ENCODE results near the gene RNF220.

RNF220 gene

DNA sequence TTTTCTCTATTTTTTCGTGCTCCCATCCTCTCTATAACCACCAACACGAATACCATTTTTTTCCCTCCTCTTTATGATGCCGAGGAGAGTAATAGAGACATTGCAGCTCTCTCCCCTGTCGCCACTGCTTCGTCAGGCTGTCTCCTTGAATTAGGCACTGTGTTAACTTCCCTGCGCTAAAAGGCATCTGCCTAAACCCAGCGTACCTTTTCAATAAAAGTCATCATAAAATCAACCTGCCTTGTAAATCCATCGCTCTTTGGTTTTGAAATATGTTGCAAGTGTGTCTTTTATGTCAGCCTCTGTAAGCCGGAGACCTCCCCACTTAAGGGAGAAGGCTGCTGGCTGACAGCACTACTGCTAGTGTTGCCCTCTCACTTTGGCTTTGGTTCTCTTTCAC lies 8.7 kb downstream of the RNF220 start:
- Histone ChIP-seq H3K27me3 (replicated peaks) (peaks cover 93% of the 10 kb centered on the region), H3K4me3 (ENCODE audit: low read depth, low read length) (no peak overlapping the region), H3K27ac (no peak overlapping the region), H3K36me3 (replicated peaks) (no peaks in the 10 kb centered on the region)
- no peak for DNase-seq
- in situ Hi-C loops (cut with HindIII; ENCODE audit: low pct_ligation_motif_present, low sequenced_read_pairs) = no loop called here
- TF ChIP-seq, protein P1, sequence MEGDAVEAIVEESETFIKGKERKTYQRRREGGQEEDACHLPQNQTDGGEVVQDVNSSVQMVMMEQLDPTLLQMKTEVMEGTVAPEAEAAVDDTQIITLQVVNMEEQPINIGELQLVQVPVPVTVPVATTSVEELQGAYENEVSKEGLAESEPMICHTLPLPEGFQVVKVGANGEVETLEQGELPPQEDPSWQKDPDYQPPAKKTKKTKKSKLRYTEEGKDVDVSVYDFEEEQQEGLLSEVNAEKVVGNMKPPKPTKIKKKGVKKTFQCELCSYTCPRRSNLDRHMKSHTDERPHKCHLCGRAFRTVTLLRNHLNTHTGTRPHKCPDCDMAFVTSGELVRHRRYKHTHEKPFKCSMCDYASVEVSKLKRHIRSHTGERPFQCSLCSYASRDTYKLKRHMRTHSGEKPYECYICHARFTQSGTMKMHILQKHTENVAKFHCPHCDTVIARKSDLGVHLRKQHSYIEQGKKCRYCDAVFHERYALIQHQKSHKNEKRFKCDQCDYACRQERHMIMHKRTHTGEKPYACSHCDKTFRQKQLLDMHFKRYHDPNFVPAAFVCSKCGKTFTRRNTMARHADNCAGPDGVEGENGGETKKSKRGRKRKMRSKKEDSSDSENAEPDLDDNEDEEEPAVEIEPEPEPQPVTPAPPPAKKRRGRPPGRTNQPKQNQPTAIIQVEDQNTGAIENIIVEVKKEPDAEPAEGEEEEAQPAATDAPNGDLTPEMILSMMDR (IDR thresholded peaks at IDR 0.05; ENCODE audit: low read depth, low read length, missing control alignments) = no peak

DNA sequence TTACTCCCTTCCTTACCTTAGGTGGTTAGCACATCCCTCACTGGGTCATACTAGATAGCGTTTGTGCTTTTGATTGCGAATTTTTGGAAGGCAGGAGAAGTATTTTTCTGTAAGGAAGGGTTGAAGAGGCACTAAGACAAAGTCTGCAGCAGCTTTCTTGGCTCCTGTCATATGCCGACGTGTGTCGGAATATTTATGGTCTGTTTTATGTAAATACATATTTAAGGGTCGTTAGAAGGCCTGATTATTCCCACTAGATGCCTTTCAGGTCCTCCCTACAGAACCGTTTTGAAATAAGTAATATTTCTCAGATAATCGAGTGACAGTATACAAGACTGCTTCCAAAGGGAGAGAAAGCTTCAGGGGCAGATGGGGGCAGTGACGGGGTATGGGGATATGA lies 10.0 kb downstream of the RNF220 start:
- in situ Hi-C loops (cut with HindIII; ENCODE audit: low pct_ligation_motif_present, low sequenced_read_pairs) = no loop called here
- H3K27me3 ChIP-seq (replicated peaks) = peaks cover 93% of the 10 kb centered on the region
- no peak overlapping the region for H3K27ac ChIP-seq
- no peak overlapping the region for H3K4me3 ChIP-seq (ENCODE audit: low read depth, low read length)
- no peaks in the 10 kb centered on the region for H3K36me3 ChIP-seq (replicated peaks)
- no peak for DNase-seq
- TF ChIP-seq, protein P1 (IDR thresholded peaks at IDR 0.05; ENCODE audit: low read depth, low read length, missing control alignments) = no peak

DNA sequence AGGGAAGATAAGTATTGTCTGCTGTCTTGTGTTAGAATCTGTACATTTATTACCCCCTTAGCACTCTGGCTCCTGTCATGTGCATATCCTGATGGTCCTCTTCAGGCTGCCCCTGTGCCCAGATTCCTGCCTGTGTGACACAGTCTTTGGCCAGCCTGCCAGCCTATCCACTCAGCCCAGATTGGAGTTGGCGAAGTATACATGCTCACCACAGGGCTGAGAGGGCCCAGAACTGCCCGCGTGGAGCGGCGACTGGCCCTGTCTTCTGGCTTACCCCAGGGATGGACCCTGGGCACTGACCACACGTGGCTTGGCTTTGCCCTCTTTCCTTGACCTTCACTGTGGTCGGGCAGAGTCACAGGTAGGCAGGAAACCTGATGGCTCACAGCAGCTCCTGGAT lies 11.4 kb downstream of the RNF220 start:
- TF ChIP-seq, protein P1 (IDR thresholded peaks at IDR 0.05; ENCODE audit: low read depth, low read length, missing control alignments) = no peak
- Histone ChIP-seq H3K4me3 (ENCODE audit: low read depth, low read length) (no peak overlapping the region), H3K36me3 (replicated peaks) (no peaks in the 10 kb centered on the region), H3K27ac (no peak overlapping the region), H3K27me3 (replicated peaks) (peaks cover 86% of the 10 kb centered on the region)
- DNase-seq = no peak
- in situ Hi-C loops (cut with HindIII; ENCODE audit: low pct_ligation_motif_present, low sequenced_read_pairs) = no loop called here

GRCh38 chr1:44417351-44418021 lies 12.4 kb downstream of the RNF220 start:
- no peak overlapping the region for H3K27ac ChIP-seq
- peak overlapping the region; percentile 5 for H3K4me3 ChIP-seq (ENCODE audit: low read depth, low read length)
- in situ Hi-C loops (cut with HindIII; ENCODE audit: low pct_ligation_motif_present, low sequenced_read_pairs) = no loop called here
- H3K36me3 ChIP-seq (replicated peaks) = no peaks in the 10 kb centered on the region
- DNase-seq = peak; percentile 21
- TF ChIP-seq, protein P1 (IDR thresholded peaks at IDR 0.05; ENCODE audit: low read depth, low read length, missing control alignments) = no peak
- H3K27me3 ChIP-seq (replicated peaks) = peaks cover 75% of the 10 kb centered on the region

GRCh38 chr1:44418022-44418673 lies 13.1 kb downstream of the RNF220 start:
- H3K27me3 ChIP-seq (replicated peaks) = peaks cover 68% of the 10 kb centered on the region
- DNase-seq = no peak
- TF ChIP-seq, protein P1 (IDR thresholded peaks at IDR 0.05; ENCODE audit: low read depth, low read length, missing control alignments) = no peak
- in situ Hi-C loops (cut with HindIII; ENCODE audit: low pct_ligation_motif_present, low sequenced_read_pairs) = no loop called here
- no peaks in the 10 kb centered on the region for H3K36me3 ChIP-seq (replicated peaks)
- no peak overlapping the region for H3K4me3 ChIP-seq (ENCODE audit: low read depth, low read length)
- no peak overlapping the region for H3K27ac ChIP-seq
